Natural killer cell (primary cell): ENCODE results near the gene CSAD. TPM values are rescaled to one million over a fixed set of nuclear protein-coding genes. Genes with fewer than 3 reads are reported as not detected.
"Not testable (repeated sequence)": the region's sequence is repeated elsewhere in the genome, so short reads cannot be mapped to it uniquely, and the experiment has no call there.

Experiments used
- ATAC-seq, 3 donors: fragments of 150-1000 bp in 2 of 3; fragments of 200-7000 bp in 1 of 3; cut with Tn5 transposase; 1 replicate in 1 of 3; 2 replicates in 2 of 3; pipeline ENCODE4 v1.10.0; 2021; ENCODE audit warnings: mild to moderate bottlenecking in 2 of 3, moderate library complexity in 2 of 3
- DNase-seq, 2 donors: peaks; one replicate each; pipeline versions ENCODE4 v3.0.0 to v3.0.0-alpha.2; 2013 to 2021; ENCODE audit warnings: mixed read lengths in 1 of 2
- H3K27ac ChIP-seq: one replicate; pipeline ENCODE4 v1.5.1; 2013; ENCODE audit warnings: mild to moderate bottlenecking, low read length
- H3K27me3 ChIP-seq: one replicate; pipeline ENCODE4 v1.6.1; 2013; ENCODE audit warnings: low read length; ENCODE audit not compliant: control insufficient read depth, insufficient read depth
- H3K36me3 ChIP-seq: one replicate; pipeline ENCODE4 v1.6.1; 2013; ENCODE audit warnings: low read length; ENCODE audit not compliant: control insufficient read depth, insufficient read depth
- H3K4me1 ChIP-seq: one replicate; pipeline ENCODE4 v1.6.1; 2013; ENCODE audit warnings: low read length; ENCODE audit not compliant: control insufficient read depth, insufficient read depth
- H3K4me3 ChIP-seq: one replicate; pipeline ENCODE4 v1.5.1; 2013; ENCODE audit warnings: low read length
- H3K9me3 ChIP-seq: one replicate; pipeline ENCODE4 v1.6.1; 2013; ENCODE audit warnings: low read length; ENCODE audit not compliant: control insufficient read depth, insufficient read depth
- H3K27ac Mint-ChIP-seq, 2 donors: one replicate each; pipeline ENCODE4 v1.8.0; 2022; ENCODE audit warnings: mild to moderate bottlenecking in 2 of 2, mixed read lengths in 2 of 2, moderate library complexity in 1 of 2
- H3K27me3 Mint-ChIP-seq, 2 donors: one replicate each; pipeline ENCODE4 v1.8.0; 2022; ENCODE audit warnings: low read depth in 2 of 2, mixed read lengths in 2 of 2
- H3K36me3 Mint-ChIP-seq: one replicate; pipeline ENCODE4 v1.8.0; 2022; ENCODE audit warnings: mixed read lengths
- H3K4me1 Mint-ChIP-seq, 2 donors: one replicate each; pipeline ENCODE4 v1.8.0; 2022; ENCODE audit warnings: mixed read lengths in 2 of 2
- H3K4me3 Mint-ChIP-seq: one replicate; pipeline ENCODE4 v1.8.0; 2022; ENCODE audit warnings: mild to moderate bottlenecking, moderate library complexity, mixed read lengths
- H3K9me3 Mint-ChIP-seq, 2 donors: one replicate each; pipeline ENCODE4 v1.8.0; 2022; ENCODE audit warnings: mixed read lengths in 2 of 2
- CTCF ChIP-seq: fragments of 200-600 bp; IDR thresholded peaks from one replicate; pipeline ENCODE4 v1.8.0; 2022; ENCODE audit warnings: antibody characterized with exemption
- WGBS: methylation state at CpG from one replicate; pipeline ENCODE4 v1.1.7; 2013; ENCODE audit warnings: missing lambda C conversion rate; ENCODE audit not compliant: insufficient coverage; 5-methylcytosine and 5-hydroxymethylcytosine counted together
- intact Hi-C: fragments of 100-400 bp; cut with micrococcal nuclease; formaldehyde crosslinking; loops from one replicate; pipeline ENCODE4 v1.14.2; 2022
- total RNA-seq, 4 donors: library from RNA; stranded (reverse); fragments of 120-200 nt in 1 of 4; gene quantifications; one replicate each; pipeline versions ENCODE4 v1.2.3 to v1.2.4, GENCODE V29; 2013 to 2022

CSAD gene
- total RNA-seq, 3 donors from 2014 or later (not counting 1 experiment from before 2014, with no cell fraction given), result 50.8 to 54.4 (median 53.0) TPM

- no peak for TF ChIP-seq CTCF
- DNase-seq, result no peak
- peaks cover 3% of the 10 kb centered on the region for H3K36me3 ChIP-seq
- Mint-ChIP-seq H3K4me3 (no peak overlapping the region), H3K4me1 (no peaks in the 10 kb centered on the region), H3K27ac (no peak overlapping the region), H3K9me3 (no peaks in the 10 kb centered on the region), H3K36me3 (peaks cover 8% of the 10 kb centered on the region), H3K27me3 (no peaks in the 10 kb centered on the region)
- H3K27me3 ChIP-seq, result no peaks in the 10 kb centered on the region
- no peak overlapping the region for H3K4me3 ChIP-seq
- intact Hi-C loops, result no loop called here
- 94% methylated on average over 8 of the region's 8 CpGs for WGBS
- no peaks in the 10 kb centered on the region for H3K9me3 ChIP-seq
- ATAC-seq, result no peak
- no peak overlapping the region for H3K27ac ChIP-seq
- no peaks in the 10 kb centered on the region for H3K4me1 ChIP-seq
These were observed 10.5 kb downstream of the CSAD start for GRCh38 chr12:53170215-53170614.

- intact Hi-C loops, result no loop called here
- Histone ChIP-seq H3K9me3 (no peaks in the 10 kb centered on the region), H3K4me3 (no peak overlapping the region), H3K27ac (no peak overlapping the region), H3K4me1 (no peaks in the 10 kb centered on the region), H3K36me3 (peaks cover 3% of the 10 kb centered on the region), H3K27me3 (no peaks in the 10 kb centered on the region)
- no peaks in the 10 kb centered on the region for H3K9me3 Mint-ChIP-seq
- DNase-seq, result no peak
- ATAC-seq, result no peak
- H3K27me3 Mint-ChIP-seq, result no peaks in the 10 kb centered on the region
- H3K27ac Mint-ChIP-seq, result no peak overlapping the region
- peaks cover 8% of the 10 kb centered on the region for H3K36me3 Mint-ChIP-seq
- no peak overlapping the region for H3K4me3 Mint-ChIP-seq
- no peaks in the 10 kb centered on the region for H3K4me1 Mint-ChIP-seq
- 94% methylated on average over 6 of the region's 7 CpGs for WGBS
- TF ChIP-seq CTCF, result no peak
These were observed 11.1 kb downstream of the CSAD start for GRCh38 chr12:53169644-53170043.

- TF ChIP-seq CTCF, result no peak
- intact Hi-C loops, result no loop called here
- Mint-ChIP-seq H3K4me1 (no peaks in the 10 kb centered on the region), H3K27ac (no peak overlapping the region), H3K36me3 (peaks cover 5% of the 10 kb centered on the region), H3K4me3 (no peak overlapping the region), H3K27me3 (no peaks in the 10 kb centered on the region), H3K9me3 (no peaks in the 10 kb centered on the region)
- H3K9me3 ChIP-seq, result no peaks in the 10 kb centered on the region
- H3K4me1 ChIP-seq, result no peaks in the 10 kb centered on the region
- peaks cover 3% of the 10 kb centered on the region for H3K36me3 ChIP-seq
- ATAC-seq (no peak), DNase-seq (no peak)
- H3K27me3 ChIP-seq, result no peaks in the 10 kb centered on the region
- no peak overlapping the region for H3K27ac ChIP-seq
- H3K4me3 ChIP-seq, result no peak overlapping the region
These were observed 13.9 kb downstream of the CSAD start for GRCh38 chr12:53166837-53167236.

- H3K4me1 Mint-ChIP-seq, DNase-seq, H3K4me3 ChIP-seq, H3K4me3 Mint-ChIP-seq, H3K9me3 ChIP-seq, H3K27me3 ChIP-seq, H3K27me3 Mint-ChIP-seq, H3K27ac ChIP-seq, H3K36me3 Mint-ChIP-seq, intact Hi-C loops, H3K27ac Mint-ChIP-seq, ATAC-seq, H3K4me1 ChIP-seq, H3K9me3 Mint-ChIP-seq, H3K36me3 ChIP-seq: not testable (repeated sequence)
- WGBS, result 95% methylated on average over 2 of the region's 2 CpGs
These were observed 17.7 kb downstream of the CSAD start for GRCh38 chr12:53163008-53163407.
